GM23248 (cell line): ENCODE measurements around the gene ARSG. TPM values are rescaled to one million over a fixed set of nuclear protein-coding genes. Genes with fewer than 3 reads are reported as not detected.

Experiments
- DNase-seq: peaks from one replicate; pipeline ENCODE4 v3.0.0-alpha.2; 2015
- H2AFZ ChIP-seq: fragments of 200-600 bp; sonication (generic); 2 replicates; pipeline ENCODE4 v1.6.1; 2016; ENCODE audit warnings: antibody characterized with exemption
- H3F3A ChIP-seq: fragments of 200-600 bp; sonication (generic); 2 replicates; pipeline ENCODE4 v1.6.1; 2016; ENCODE audit warnings: mild to moderate bottlenecking, antibody characterized with exemption, mixed run types; ENCODE audit not compliant: insufficient read depth
- H3K27ac ChIP-seq: fragments of 200-600 bp; sonication (generic); 2 replicates; pipeline ENCODE4 v1.5.1; 2016; ENCODE audit warnings: mild to moderate bottlenecking
- H3K27me3 ChIP-seq: fragments of 200-600 bp; sonication (generic); replicated peaks from 2 replicates; pipeline ENCODE4 v1.6.1; 2016; ENCODE audit warnings: mild to moderate bottlenecking; ENCODE audit not compliant: insufficient read depth
- H3K36me3 ChIP-seq: fragments of 200-600 bp; sonication (generic); 2 replicates; pipeline ENCODE4 v1.6.1; 2016; ENCODE audit warnings: low read depth, mild to moderate bottlenecking
- H3K4me1 ChIP-seq: fragments of 200-600 bp; sonication (generic); 2 replicates; pipeline ENCODE4 v1.6.1; 2016; ENCODE audit warnings: mild to moderate bottlenecking; ENCODE audit not compliant: insufficient read depth
- H3K4me2 ChIP-seq: fragments of 200-600 bp; sonication (generic); one replicate; pipeline ENCODE4 v1.6.1; 2016; ENCODE audit warnings: mild to moderate bottlenecking; ENCODE audit not compliant: unreplicated experiment
- H3K4me3 ChIP-seq: fragments of 200-600 bp; sonication (generic); 2 replicates; pipeline ENCODE4 v1.5.1; 2016; ENCODE audit warnings: mild to moderate bottlenecking
- H3K79me2 ChIP-seq: fragments of 200-600 bp; sonication (generic); 2 replicates; pipeline ENCODE4 v1.6.1; 2016; ENCODE audit warnings: mild to moderate bottlenecking; ENCODE audit not compliant: insufficient read depth
- H3K9ac ChIP-seq: fragments of 200-600 bp; sonication (generic); 2 replicates; pipeline ENCODE4 v1.6.1; 2016; ENCODE audit warnings: mild to moderate bottlenecking
- H3K9me2 ChIP-seq: fragments of 200-600 bp; sonication (generic); 2 replicates; pipeline ENCODE4 v1.6.1; 2016; ENCODE audit warnings: mixed run types, mild to moderate bottlenecking, moderate library complexity; ENCODE audit not compliant: insufficient read depth
- H3K9me3 ChIP-seq: fragments of 200-600 bp; sonication (generic); one replicate; pipeline ENCODE4 v1.6.1; 2017; ENCODE audit warnings: low read depth
- H4K20me1 ChIP-seq: fragments of 200-600 bp; sonication (generic); 2 replicates; pipeline ENCODE4 v1.6.0; 2016; ENCODE audit not compliant: insufficient read depth
- EZH2 ChIP-seq: fragments of 200-600 bp; sonication (generic); IDR thresholded peaks from 2 replicates; pipeline ENCODE4 v1.6.1; 2018; ENCODE audit warnings: antibody characterized with exemption, mild to moderate bottlenecking; ENCODE audit not compliant: insufficient read depth, poor library complexity, severe bottlenecking
- EZH2phosphoT487 ChIP-seq: fragments of 200-600 bp; sonication (generic); IDR thresholded peaks from 2 replicates; pipeline ENCODE4 v1.6.1; 2018; ENCODE audit warnings: antibody characterized with exemption, moderate library complexity, mild to moderate bottlenecking, low read depth; ENCODE audit not compliant: insufficient read depth
- WGBS, 2 experiments: methylation state at CpG; one replicate each; pipeline ENCODE4 v1.1.6; 2015 to 2017; ENCODE audit warnings: low lambda C conversion rate in 2 of 2, low coverage in 1 of 2; ENCODE audit errors: missing lambda C conversion rate in 2 of 2; 5-methylcytosine and 5-hydroxymethylcytosine counted together
- in situ Hi-C: fragments of 300-500 bp; cut with MboI; formaldehyde crosslinking; loops from 2 replicates; pipeline ENCODE4 v1.15.0; 2020
- polyA plus RNA-seq: library from polyadenylated mRNA; unstranded; fragments of >200 nt; fragmentation: Nextera tagmentation; extraction: Ambion mirVana; gene quantifications from 2 replicates; pipeline ENCODE4 v1.2.1, GENCODE V29; 2016
- total RNA-seq: library from RNA; depleted of rRNA; stranded (reverse); fragments of >200 nt; shearing (Covaris generic); gene quantifications from 2 replicates; pipeline ENCODE4 v1.2.3, GENCODE V29; 2014

ARSG gene
- total and polyA plus RNA-seq, 2 experiments from 2014 or later, result 2.8 to 5.6 TPM

- Histone ChIP-seq H4K20me1 (no peaks in the 10 kb centered on the region), H3K27me3 (no peaks in the 10 kb centered on the region), H3F3A (peaks cover 15% of the 10 kb centered on the region; the same call in 1 of the 2 replicates), H3K9ac (no peak overlapping the region), H2AFZ (no peak overlapping the region), H3K4me2 (no peak overlapping the region), H3K4me3 (no peak overlapping the region), H3K79me2 (peaks cover 16% of the 10 kb centered on the region), H3K36me3 (peaks cover 61% of the 10 kb centered on the region), H3K4me1 (peaks cover 13% of the 10 kb centered on the region; the same call in 1 of the 2 replicates), H3K9me3 (no peaks in the 10 kb centered on the region), H3K27ac (no peak overlapping the region), H3K9me2 (no peaks in the 10 kb centered on the region)
- 85% methylated on average over 9 of the region's 9 CpGs for WGBS, 2 experiments
- DNase-seq, result no peak
- TF ChIP-seq EZH2phosphoT487, result no peak
- TF ChIP-seq EZH2, result no peak
- in situ Hi-C loops, result no loop called here
Measured at GRCh38 chr17:68446626-68447041, 155.3 kb downstream of the ARSG start.

- Histone ChIP-seq H3K27ac (no peak overlapping the region), H3K27me3 (no peaks in the 10 kb centered on the region), H4K20me1 (0 out of 2 replicates have a peak, but pooled peaks cover 3% of the 10 kb centered on the region), H3K4me3 (no peak overlapping the region), H3K4me2 (no peak overlapping the region), H3K36me3 (peaks cover 65% of the 10 kb centered on the region), H2AFZ (no peak overlapping the region), H3K9me2 (no peaks in the 10 kb centered on the region), H3K9me3 (no peaks in the 10 kb centered on the region), H3F3A (peaks cover 10% of the 10 kb centered on the region), H3K79me2 (peaks cover 42% of the 10 kb centered on the region), H3K9ac (no peak overlapping the region), H3K4me1 (peaks cover 6% of the 10 kb centered on the region; the same call in 1 of the 2 replicates)
- in situ Hi-C loops, result no loop called here
- TF ChIP-seq EZH2phosphoT487 (no peak), EZH2 (no peak)
- 92 to 93% methylated on average over 13 of the region's 13 CpGs for WGBS, 2 experiments
- DNase-seq, result no peak
Measured at GRCh38 chr17:68449021-68449739, 157.9 kb downstream of the ARSG start.

DNA sequence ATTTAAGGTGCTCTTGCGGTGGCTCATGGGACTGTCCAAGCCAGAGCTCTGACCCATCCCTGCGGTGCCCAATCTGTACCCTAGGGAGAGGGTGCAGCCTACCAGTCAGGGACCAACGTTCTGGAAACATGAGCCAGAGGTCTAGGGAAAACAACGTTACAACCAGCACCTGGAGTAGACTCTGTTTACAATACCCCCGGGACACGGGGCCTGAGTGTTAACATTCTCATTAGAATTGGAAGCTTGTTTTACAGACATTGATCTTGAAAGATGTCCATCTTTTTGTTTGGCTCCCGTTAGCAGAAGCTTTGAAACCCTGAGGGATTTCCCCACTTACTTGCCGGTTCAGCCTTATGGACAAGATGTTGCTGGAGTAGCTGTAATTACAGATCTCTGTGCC lies 159.1 kb downstream of the ARSG start:
- no peak overlapping the region for H2AFZ ChIP-seq
- in situ Hi-C loops, result no loop called here
- H3K4me1 ChIP-seq, result peaks cover 12% of the 10 kb centered on the region
- H3K9ac ChIP-seq, result no peak overlapping the region
- H3K36me3 ChIP-seq, result peaks cover 65% of the 10 kb centered on the region
- H3K27me3 ChIP-seq, result no peaks in the 10 kb centered on the region
- WGBS, 2 experiments, result 79 to 82% methylated on average over 8 of the region's 8 CpGs
- H3F3A ChIP-seq, result peaks cover 17% of the 10 kb centered on the region
- H3K27ac ChIP-seq, result no peak overlapping the region
- peaks cover 54% of the 10 kb centered on the region for H3K79me2 ChIP-seq
- H3K9me2 ChIP-seq, result no peaks in the 10 kb centered on the region
- TF ChIP-seq EZH2phosphoT487 (no peak), EZH2 (no peak)
- DNase-seq, result no peak
- H3K9me3 ChIP-seq, result no peaks in the 10 kb centered on the region
- 0 out of 2 replicates have a peak, but pooled peaks cover 3% of the 10 kb centered on the region for H4K20me1 ChIP-seq
- H3K4me3 ChIP-seq, result no peak overlapping the region
- H3K4me2 ChIP-seq, result no peak overlapping the region

DNA sequence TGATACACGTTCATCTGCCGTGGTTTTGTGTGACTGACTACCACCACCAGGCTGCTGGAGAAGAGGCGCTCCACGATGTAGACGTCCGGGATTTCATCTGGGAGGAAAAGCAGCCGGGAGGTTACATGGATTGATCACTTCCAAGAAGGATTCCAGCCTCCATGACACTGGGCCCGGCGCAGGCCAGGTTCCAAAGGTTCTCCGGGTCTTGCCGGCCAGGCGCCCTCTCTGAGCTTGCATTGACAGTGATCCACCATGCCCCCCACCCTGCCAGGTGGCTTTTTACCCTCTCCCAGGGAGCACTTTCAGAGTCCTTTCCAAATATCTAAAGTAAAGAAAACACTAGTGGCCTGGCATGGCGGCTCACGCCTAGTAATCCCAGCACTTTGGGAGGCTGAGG lies 159.5 kb downstream of the ARSG start:
- Histone ChIP-seq H3F3A (peaks cover 21% of the 10 kb centered on the region), H3K36me3 (peaks cover 62% of the 10 kb centered on the region), H3K9me3 (no peaks in the 10 kb centered on the region), H3K4me2 (no peak overlapping the region), H2AFZ (no peak overlapping the region), H3K9me2 (no peaks in the 10 kb centered on the region), H3K4me1 (peaks cover 16% of the 10 kb centered on the region), H4K20me1 (0 out of 2 replicates have a peak, but pooled peaks cover 3% of the 10 kb centered on the region), H3K27me3 (no peaks in the 10 kb centered on the region), H3K27ac (no peak overlapping the region), H3K9ac (no peak overlapping the region), H3K4me3 (no peak overlapping the region), H3K79me2 (peaks cover 54% of the 10 kb centered on the region)
- whole genome bisulfite sequencing, 2 experiments, result 88 to 92% methylated on average over 14 of the region's 14 CpGs
- DNase-seq, result no peak
- no peak for TF ChIP-seq EZH2phosphoT487
- no peak for TF ChIP-seq EZH2
- in situ Hi-C loops, result no loop called here
